Heart left ventricle (tissue), 13 donors: ENCODE measurements around the gene CEP131.

ENCODE experiments used
- POLR2A ChIP-seq, 2 donors: fragments of 450-650 bp; IDR thresholded peaks; one replicate each; pipeline ENCODE4 v1.6.1; 2017; ENCODE audit warnings: antibody characterized with exemption in 2 of 2, mild to moderate bottlenecking in 2 of 2, moderate library complexity in 2 of 2
- TF ChIP-seq, protein P1 (sequence below), 12 donors: fragments of 200-600 bp; sonication (generic) in 4 of 12; IDR thresholded peaks; one replicate each; pipeline versions ENCODE4 v1.5.0 to v1.8.0; 2018 to 2022; ENCODE audit warnings: antibody characterized with exemption in 12 of 12, mild to moderate bottlenecking in 5 of 12
- donor health status: ischemic (EF 13 %, LVEDD 7.1; RV severe dilation, severe dysfunction).
- donor health status: DM: no; HTN: yes; CAD: no.
- donor health status: DM: no; HTN: no; CAD: no.
- donor health status: ischemic (EF 25% LVEDD 6.9; RV normal size, moderate dysfunction).
- donor health status: ischemic (EF 25% LVEDD 5.7; RV mildly dilated, moderate dysfunction).
- donor health status: ischemic (EF 35%, LVEDD 5.7; RV mildly dilated, moderate dysfunction).
- donor health status: nonischemic (EF 11% LVEDD 7.7; RV severe dilation, severe dysfunction).
- donor health status: DM: yes; HTN: yes; CAD: no.
- donor health status: PGD.
- donor health status: ischemic (EF 29% LVEDD 5.4; RV normal size, mild dysfunction).
- donor health status: nonischemic (EF 23%, LVEDD 6.1; RV moderate dilation, normal function).

DNA sequence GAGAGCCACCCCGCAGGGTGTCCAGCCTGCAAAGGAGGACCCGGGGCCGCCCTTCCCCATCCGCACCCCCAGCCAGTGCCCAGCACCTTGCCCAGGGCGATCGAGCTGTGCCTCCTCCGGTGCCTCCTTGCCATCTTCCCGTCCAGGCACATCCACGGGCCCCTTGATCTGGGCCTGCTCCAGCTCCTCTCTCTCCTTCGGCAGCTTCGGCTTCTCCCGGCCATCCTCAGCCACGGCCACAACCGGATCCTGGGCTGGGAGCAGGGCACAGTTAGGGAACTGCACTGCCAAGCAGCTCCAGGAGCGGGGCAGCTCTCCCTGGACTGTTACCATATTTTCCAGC, 30.2 kb upstream of the CEP131 start:
- TF ChIP-seq, protein P1, sequence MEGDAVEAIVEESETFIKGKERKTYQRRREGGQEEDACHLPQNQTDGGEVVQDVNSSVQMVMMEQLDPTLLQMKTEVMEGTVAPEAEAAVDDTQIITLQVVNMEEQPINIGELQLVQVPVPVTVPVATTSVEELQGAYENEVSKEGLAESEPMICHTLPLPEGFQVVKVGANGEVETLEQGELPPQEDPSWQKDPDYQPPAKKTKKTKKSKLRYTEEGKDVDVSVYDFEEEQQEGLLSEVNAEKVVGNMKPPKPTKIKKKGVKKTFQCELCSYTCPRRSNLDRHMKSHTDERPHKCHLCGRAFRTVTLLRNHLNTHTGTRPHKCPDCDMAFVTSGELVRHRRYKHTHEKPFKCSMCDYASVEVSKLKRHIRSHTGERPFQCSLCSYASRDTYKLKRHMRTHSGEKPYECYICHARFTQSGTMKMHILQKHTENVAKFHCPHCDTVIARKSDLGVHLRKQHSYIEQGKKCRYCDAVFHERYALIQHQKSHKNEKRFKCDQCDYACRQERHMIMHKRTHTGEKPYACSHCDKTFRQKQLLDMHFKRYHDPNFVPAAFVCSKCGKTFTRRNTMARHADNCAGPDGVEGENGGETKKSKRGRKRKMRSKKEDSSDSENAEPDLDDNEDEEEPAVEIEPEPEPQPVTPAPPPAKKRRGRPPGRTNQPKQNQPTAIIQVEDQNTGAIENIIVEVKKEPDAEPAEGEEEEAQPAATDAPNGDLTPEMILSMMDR (IDR thresholded peaks at IDR 0.05) = no peak
- no peak for TF ChIP-seq POLR2A (IDR thresholded peaks at IDR 0.05)
